ENCODE measurements around the gene LAMTOR3. TPM values are rescaled to one million over a fixed set of nuclear protein-coding genes. Genes with fewer than 3 reads are reported as not detected.
A peak's percentile ranks its signal among the peaks of the same experiment; 100 is the strongest.

Gene LAMTOR3, protein sequence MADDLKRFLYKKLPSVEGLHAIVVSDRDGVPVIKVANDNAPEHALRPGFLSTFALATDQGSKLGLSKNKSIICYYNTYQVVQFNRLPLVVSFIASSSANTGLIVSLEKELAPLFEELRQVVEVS
- total RNA-seq (10 to 100 TPM; 26.6 to 40.0 (median 32.9) TPM), polyA plus RNA-seq (10 to 100 TPM; 34.1 to 36.7 TPM)
- long read RNA-seq, donor 1, full-length matches to known transcripts = 33 of 36 reads
- long read RNA-seq, donor 1, partial matches to known transcripts = 0 of 36 reads
- long read RNA-seq, donor 1, other reads (novel, unspliced or antisense) = 3 of 36 reads
- long read RNA-seq, donor 2, full-length matches to known transcripts = 90 of 99 reads
- long read RNA-seq, donor 2, partial matches to known transcripts = 3 of 99 reads
- long read RNA-seq, donor 2, other reads (novel, unspliced or antisense) = 6 of 99 reads
- long read RNA-seq, donor 3, full-length matches to known transcripts = 23 of 25 reads
- long read RNA-seq, donor 3, partial matches to known transcripts = 0 of 25 reads
- long read RNA-seq, donor 3, other reads (novel, unspliced or antisense) = 2 of 25 reads

DNA sequence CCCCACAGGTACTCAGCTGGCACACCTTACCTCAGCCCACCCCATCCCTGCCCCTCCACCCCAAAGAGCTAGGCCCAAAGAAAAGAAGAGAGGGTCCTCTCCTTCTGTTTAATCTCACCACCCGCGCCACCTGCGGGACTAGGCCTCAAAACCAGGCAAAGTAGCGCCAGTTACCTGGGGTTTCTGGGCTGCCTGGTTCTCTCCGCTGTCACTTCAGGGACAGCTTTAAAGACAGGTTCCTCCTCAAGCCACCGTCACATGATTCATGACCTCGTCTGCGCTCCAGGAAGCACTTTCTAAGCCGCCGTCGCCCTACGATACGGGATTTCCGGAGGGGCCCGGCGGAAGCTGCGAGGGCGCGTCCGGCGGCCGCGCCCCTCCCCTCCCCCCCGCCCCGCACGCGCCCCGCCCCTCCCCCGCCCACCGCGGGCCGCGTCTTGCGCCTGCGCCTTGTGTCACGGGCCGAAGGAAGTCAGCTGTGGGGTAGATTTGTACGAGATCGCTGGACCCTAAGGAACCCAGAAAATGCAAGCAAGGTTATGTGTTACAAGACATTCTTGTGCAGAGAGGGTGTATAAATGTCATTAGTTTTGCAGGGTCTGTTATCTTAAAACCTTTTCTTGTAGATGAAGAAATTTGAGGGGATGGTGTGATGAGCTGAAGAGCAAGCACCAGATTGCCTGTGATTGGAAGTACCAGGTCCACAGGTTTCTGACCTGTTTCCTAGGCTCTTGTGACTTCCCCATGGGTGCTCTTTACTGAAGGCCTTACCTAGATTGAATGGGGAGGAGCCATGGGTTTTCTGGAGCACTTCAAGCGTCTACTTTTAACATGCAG, at the start of gene LAMTOR3:
Gene LAMTOR3, minus strand, starts transcription at position 267 of the 837 bp plus-strand sequence. CDS start 464 bp downstream, outside the sequence.
- peak in 1 of 2 donors; percentile 36 for TF ChIP-seq POLR2A (IDR thresholded peaks at IDR 0.05)
- TF ChIP-seq CTCF (IDR thresholded peaks at IDR 0.05) = no peak
- 3 to 8% (median 5%) methylated on average over 12 to 38 of the region's 40 CpGs for WGBS, 4 donors
- Histone ChIP-seq H3K9me3 (no peaks in the 10 kb centered on the region), H3K27me3 (no peaks in the 10 kb centered on the region), H3K4me1 (peaks cover 0 to 47% (median 23%) of the 10 kb centered on the region in 12 donors), H3K27ac (peak within 1 kb of the TSS; percentile 48 to 87 (median 82)), H3K36me3 (peaks cover 0 to 39% (median 3%) of the 10 kb centered on the region in 9 donors), H3K4me3 (peak within 1 kb of the TSS; percentile 74 to 93 (median 86))
- intact Hi-C loops (cut with DNase I) = loop anchor here in 9 of 10 donors (2.0 to 10.0 kb wide), 8 partner anchors 52 to 332 kb away; partner anchors contain the start of genes TRMT10A (in 7 of the 9), DNAJB14 (in 5 of the 9) and H2AZ1 (in 1 of the 9)
- DNase-seq = peak; percentile 91 to 95 (median 93)
- peak; percentile 97 to 100 (median 99) for ATAC-seq

- no peak overlapping the region for H3K27ac ChIP-seq
- H3K4me1 ChIP-seq = peaks cover 0 to 14% (median 1%) of the 10 kb centered on the region in 12 donors
- 92 to 97% (median 93%) methylated on average over 3 of the region's 3 CpGs for WGBS, 4 donors
- peaks cover 0 to 32% (median 17%) of the 10 kb centered on the region in 12 donors for H3K9me3 ChIP-seq
- ATAC-seq (no peak), DNase-seq (no peak)
- intact Hi-C loops (cut with DNase I) = no loop called here
- H3K27me3 ChIP-seq = no peaks in the 10 kb centered on the region
- no peak overlapping the region for H3K4me3 ChIP-seq
- peaks cover 0 to 25% (median 0%) of the 10 kb centered on the region in 9 donors for H3K36me3 ChIP-seq
- no peak for TF ChIP-seq CTCF (IDR thresholded peaks at IDR 0.05)
- TF ChIP-seq POLR2A (IDR thresholded peaks at IDR 0.05) = no peak
Observed at GRCh38 chr4:99938243-99938753, 44.1 kb upstream of the LAMTOR3 start.

- H3K4me3 ChIP-seq = no peak overlapping the region
- TF ChIP-seq POLR2A (IDR thresholded peaks at IDR 0.05) (no peak), CTCF (IDR thresholded peaks at IDR 0.05) (no peak)
- H3K9me3 ChIP-seq = peaks cover 0 to 32% (median 17%) of the 10 kb centered on the region in 12 donors
- H3K27me3 ChIP-seq = no peaks in the 10 kb centered on the region
- H3K36me3 ChIP-seq = peaks cover 0 to 24% (median 0%) of the 10 kb centered on the region in 9 donors
- no peak for ATAC-seq
- H3K4me1 ChIP-seq = peaks cover 0 to 7% (median 0%) of the 10 kb centered on the region in 12 donors
- no peak for DNase-seq
- intact Hi-C loops (cut with DNase I) = no loop called here
- no peak overlapping the region for H3K27ac ChIP-seq
Observed at GRCh38 chr4:99934891-99935290, 40.7 kb upstream of the LAMTOR3 start.

Data from heart left ventricle (tissue), 16 donors.